H9 (cell line): ENCODE data around the gene TCF25. TPM values are rescaled to one million over a fixed set of nuclear protein-coding genes. Genes with fewer than 3 reads are reported as not detected.

Experiments used
- DNase-seq: peaks from one replicate; pipeline ENCODE4 v3.0.0-alpha.2; 2017
- H2AFZ ChIP-seq: one replicate; pipeline ENCODE4 v1.6.1; 2013; ENCODE audit warnings: mild to moderate bottlenecking, low read length, control low read depth, moderate library complexity
- H2AK5ac ChIP-seq: 2 replicates; pipeline ENCODE4 v1.6.1; 2013; ENCODE audit warnings: low read length, control low read depth, mixed read lengths; ENCODE audit not compliant: insufficient read length
- H2BK120ac ChIP-seq: one replicate; pipeline ENCODE4 v1.6.1; 2013; ENCODE audit warnings: low read depth, mild to moderate bottlenecking, low read length, control low read depth, inconsistent platforms; ENCODE audit not compliant: poor library complexity, severe bottlenecking
- H2BK12ac ChIP-seq: 2 replicates; pipeline ENCODE4 v1.6.1; 2013; ENCODE audit warnings: low read length, control low read depth, mixed read lengths, low read depth; ENCODE audit not compliant: insufficient read length
- H2BK15ac ChIP-seq: 2 replicates; pipeline ENCODE4 v1.6.1; 2013; ENCODE audit warnings: low read depth, low read length, control low read depth
- H2BK20ac ChIP-seq: one replicate; pipeline ENCODE4 v1.6.1; 2013; ENCODE audit warnings: low read depth, mild to moderate bottlenecking, low read length, control low read depth, inconsistent platforms; ENCODE audit not compliant: poor library complexity, severe bottlenecking
- H2BK5ac ChIP-seq: 2 replicates; pipeline ENCODE4 v1.6.1; 2013; ENCODE audit warnings: low read length, control low read depth, mixed read lengths; ENCODE audit not compliant: insufficient read length
- H3K14ac ChIP-seq: 2 replicates; pipeline ENCODE4 v1.6.1; 2013; ENCODE audit warnings: low read length, control low read depth; ENCODE audit not compliant: insufficient read depth
- H3K18ac ChIP-seq: 2 replicates; pipeline ENCODE4 v1.6.1; 2013; ENCODE audit warnings: low read depth, mild to moderate bottlenecking, mixed read lengths, low read length, control low read depth; ENCODE audit not compliant: insufficient read length
- H3K23ac ChIP-seq: 2 replicates; pipeline ENCODE4 v1.6.1; 2013; ENCODE audit warnings: low read length, control low read depth, mixed read lengths, low read depth; ENCODE audit not compliant: insufficient read length
- H3K23me2 ChIP-seq: 2 replicates; pipeline ENCODE4 v1.6.1; 2013; ENCODE audit warnings: low read depth, mild to moderate bottlenecking, mixed read lengths, low read length, control low read depth; ENCODE audit not compliant: insufficient read length, poor library complexity, severe bottlenecking
- H3K27ac ChIP-seq: 2 replicates; pipeline ENCODE4 v1.5.1; 2013; ENCODE audit warnings: low read length, control low read depth, mixed read lengths, low read depth; ENCODE audit not compliant: insufficient read length
- H3K27me3 ChIP-seq: 2 replicates; pipeline ENCODE4 v1.6.1; 2013; ENCODE audit warnings: low read length, control low read depth, inconsistent platforms; ENCODE audit not compliant: insufficient read depth
- H3K4ac ChIP-seq: 2 replicates; pipeline ENCODE4 v1.6.1; 2013; ENCODE audit warnings: low read depth, mild to moderate bottlenecking, control low read depth, inconsistent platforms, low read length, moderate library complexity
- H3K4me1 ChIP-seq: 2 replicates; pipeline ENCODE4 v1.6.1; 2013; ENCODE audit warnings: low read length, control low read depth, inconsistent platforms; ENCODE audit not compliant: insufficient read depth
- H3K4me2 ChIP-seq: 2 replicates; pipeline ENCODE4 v1.6.1; 2013; ENCODE audit warnings: low read length, control low read depth, mixed read lengths; ENCODE audit not compliant: insufficient read length, insufficient read depth
- H3K56ac ChIP-seq: 2 replicates; pipeline ENCODE4 v1.6.1; 2013; ENCODE audit warnings: low read depth, mild to moderate bottlenecking, mixed read lengths, low read length, control low read depth; ENCODE audit not compliant: insufficient read length
- H3K79me1 ChIP-seq: 2 replicates; pipeline ENCODE4 v1.6.1; 2013; ENCODE audit warnings: low read depth, mild to moderate bottlenecking, moderate library complexity, low read length, control low read depth, inconsistent platforms; ENCODE audit not compliant: insufficient read depth, poor library complexity, severe bottlenecking
- H3K79me2 ChIP-seq: 2 replicates; pipeline ENCODE4 v1.6.1; 2013; ENCODE audit warnings: low read length, control low read depth, inconsistent platforms; ENCODE audit not compliant: insufficient read depth
- H3K9ac ChIP-seq: 2 replicates; pipeline ENCODE4 v1.6.1; 2013; ENCODE audit warnings: low read length, control low read depth, mixed read lengths; ENCODE audit not compliant: insufficient read length; ENCODE audit errors: extremely low read depth
- H3K9me3 ChIP-seq: one replicate; pipeline ENCODE4 v1.6.1; 2013; ENCODE audit warnings: low read depth, low read length, inconsistent platforms; ENCODE audit not compliant: control insufficient read depth
- H3T11ph ChIP-seq: one replicate; pipeline ENCODE4 v1.6.1; 2013; ENCODE audit warnings: mild to moderate bottlenecking, low read length, control low read depth, inconsistent platforms
- H4K20me1 ChIP-seq: one replicate; pipeline ENCODE4 v1.6.1; 2013; ENCODE audit not compliant: control insufficient read depth, insufficient read length, insufficient read depth
- H4K5ac ChIP-seq: 2 replicates; pipeline ENCODE4 v1.6.1; 2013; ENCODE audit warnings: low read depth, mild to moderate bottlenecking, mixed read lengths, low read length, control low read depth; ENCODE audit not compliant: insufficient read length
- H4K8ac ChIP-seq: replicated peaks from 2 replicates; pipeline ENCODE4 v1.6.1; 2013; ENCODE audit warnings: low read length, control low read depth, mixed read lengths, low read depth; ENCODE audit not compliant: insufficient read length
- H4K91ac ChIP-seq: 2 replicates; pipeline ENCODE4 v1.6.1; 2013; ENCODE audit warnings: low read depth, mild to moderate bottlenecking, moderate library complexity, mixed read lengths, low read length, control low read depth; ENCODE audit not compliant: insufficient read length
- H3K27ac Mint-ChIP-seq, 3 experiments: 2 replicates in 2 of 3; 3 replicates in 1 of 3; pipeline ENCODE4 v1.8.0; 2020 to 2021; ENCODE audit warnings: mixed read lengths in 3 of 3, mild to moderate bottlenecking in 1 of 3, moderate library complexity in 1 of 3
- H3K27me3 Mint-ChIP-seq: 2 replicates; pipeline ENCODE4 v1.8.0; 2021; ENCODE audit warnings: low read depth, mild to moderate bottlenecking, moderate library complexity, mixed read lengths
- H3K36me3 Mint-ChIP-seq, 3 experiments: 2 replicates in 2 of 3; 3 replicates in 1 of 3; pipeline ENCODE4 v1.8.0; 2020 to 2021; ENCODE audit warnings: low read depth in 3 of 3, mixed read lengths in 3 of 3; ENCODE audit not compliant: insufficient read depth in 1 of 3
- H3K4me1 Mint-ChIP-seq, 2 experiments: 2 replicates each; pipeline ENCODE4 v1.8.0; 2020; ENCODE audit warnings: mixed read lengths in 2 of 2
- H3K4me3 Mint-ChIP-seq, 2 experiments: 2 replicates in 1 of 2; 3 replicates in 1 of 2; pipeline ENCODE4 v1.8.0; 2020 to 2021; ENCODE audit warnings: mild to moderate bottlenecking in 2 of 2, mixed read lengths in 2 of 2, moderate library complexity in 1 of 2
- H3K9me3 Mint-ChIP-seq, 2 experiments: 2 replicates in 1 of 2; 3 replicates in 1 of 2; pipeline ENCODE4 v1.8.0; 2020; ENCODE audit warnings: mild to moderate bottlenecking in 2 of 2, mixed read lengths in 2 of 2, moderate library complexity in 1 of 2
- CTCF ChIP-seq: fragments of 200-600 bp; sonication (generic); conservative IDR thresholded peaks from 3 replicates; pipeline ENCODE4 v1.8.0; 2021; ENCODE audit warnings: antibody characterized with exemption, mild to moderate bottlenecking
- whole genome bisulfite sequencing: extraction: QIAGEN DNeasy Blood & Tissue Kit; methylation state at CpG from one replicate; pipeline ENCODE4 v1.1.7; 2013; ENCODE audit warnings: missing lambda C conversion rate, low lambda C conversion rate, mixed read lengths; ENCODE audit not compliant: insufficient read length; ENCODE audit errors: extremely low coverage; 5-methylcytosine and 5-hydroxymethylcytosine counted together
- total RNA-seq: library from RNA; stranded (reverse); gene quantifications from 2 replicates; pipeline ENCODE4 v1.2.1, GENCODE V29; 2021

Gene TCF25
- total RNA-seq, 1 experiment from 2014 or later: 109 TPM

DNA sequence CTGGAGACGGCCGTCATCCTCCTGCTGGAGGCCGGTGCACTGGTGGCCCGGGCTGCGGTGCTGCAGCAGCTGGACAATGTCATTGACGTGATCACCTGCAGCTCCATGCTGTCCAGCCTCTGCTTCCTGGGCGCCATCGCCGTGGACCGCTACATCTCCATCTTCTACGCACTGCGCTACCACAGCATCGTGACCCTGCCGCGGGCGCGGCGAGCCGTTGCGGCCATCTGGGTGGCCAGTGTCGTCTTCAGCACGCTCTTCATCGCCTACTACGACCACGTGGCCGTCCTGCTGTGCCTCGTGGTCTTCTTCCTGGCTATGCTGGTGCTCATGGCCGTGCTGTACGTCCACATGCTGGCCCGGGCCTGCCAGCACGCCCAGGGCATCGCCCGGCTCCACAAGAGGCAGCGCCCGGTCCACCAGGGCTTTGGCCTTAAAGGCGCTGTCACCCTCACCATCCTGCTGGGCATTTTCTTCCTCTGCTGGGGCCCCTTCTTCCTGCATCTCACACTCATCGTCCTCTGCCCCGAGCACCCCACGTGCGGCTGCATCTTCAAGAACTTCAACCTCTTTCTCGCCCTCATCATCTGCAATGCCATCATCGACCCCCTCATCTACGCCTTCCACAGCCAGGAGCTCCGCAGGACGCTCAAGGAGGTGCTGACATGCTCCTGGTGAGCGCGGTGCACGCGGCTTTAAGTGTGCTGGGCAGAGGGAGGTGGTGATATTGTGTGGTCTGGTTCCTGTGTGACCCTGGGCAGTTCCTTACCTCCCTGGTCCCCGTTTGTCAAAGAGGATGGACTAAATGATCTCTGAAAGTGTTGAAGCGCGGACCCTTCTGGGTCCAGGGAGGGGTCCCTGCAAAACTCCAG is 46.4 kb downstream of the TCF25 start:
- H2BK120ac ChIP-seq: no peak overlapping the region
- H4K8ac ChIP-seq: no peak overlapping the region
- no peak overlapping the region for H2BK12ac ChIP-seq
- H3K23ac ChIP-seq: no peak overlapping the region
- no peaks in the 10 kb centered on the region for H3K27me3 ChIP-seq
- no peak overlapping the region for H3K27ac ChIP-seq
- no peak overlapping the region for H2AFZ ChIP-seq
- H3K4me1 Mint-ChIP-seq: peaks cover 25 to 37% of the 10 kb centered on the region in 2 experiments
- peak; percentile 29 for DNase-seq
- no peak overlapping the region for H3T11ph ChIP-seq
- H3K14ac ChIP-seq: no peak overlapping the region
- no peaks in the 10 kb centered on the region for H3K9me3 ChIP-seq
- H3K36me3 Mint-ChIP-seq: peaks cover 0 to 2% (median 0%) of the 10 kb centered on the region in 3 experiments; a peak in 3 of 7 replicates
- H3K27ac Mint-ChIP-seq: no peak overlapping the region; a peak in 1 of 7 replicates
- no peaks in the 10 kb centered on the region for H4K20me1 ChIP-seq
- H3K18ac ChIP-seq: no peak overlapping the region
- no peak overlapping the region for H2BK5ac ChIP-seq
- H2BK15ac ChIP-seq: no peak overlapping the region
- H3K27me3 Mint-ChIP-seq: peaks cover 20% of the 10 kb centered on the region
- no peak overlapping the region for H4K5ac ChIP-seq
- WGBS: no CpG with 5 or more reads among the region's 52 CpGs
- TF ChIP-seq CTCF: no peak
- no peak overlapping the region for H2AK5ac ChIP-seq
- H3K79me1 ChIP-seq: no peaks in the 10 kb centered on the region
- no peaks in the 10 kb centered on the region for H3K79me2 ChIP-seq
- H3K4ac ChIP-seq: no peak overlapping the region
- H3K4me3 Mint-ChIP-seq: peak overlapping the region in 1 of 2 experiments; percentile 39; a peak in 2 of 5 replicates
- peaks cover 18% of the 10 kb centered on the region for H3K23me2 ChIP-seq
- no peak overlapping the region for H3K56ac ChIP-seq
- no peaks in the 10 kb centered on the region; a peak in 1 of 5 replicates for H3K9me3 Mint-ChIP-seq
- no peak overlapping the region for H4K91ac ChIP-seq
- no peak overlapping the region for H3K9ac ChIP-seq
- no peak overlapping the region for H3K4me2 ChIP-seq
- no peaks in the 10 kb centered on the region; the same call in 1 of the 2 replicates for H3K4me1 ChIP-seq
- H2BK20ac ChIP-seq: no peak overlapping the region
